Cardiac septum (tissue), 1 donor: ENCODE measurements around the gene CCDC184. TPM values are rescaled to one million over a fixed set of nuclear protein-coding genes. Genes with fewer than 3 reads are reported as not detected.
A peak's percentile ranks its signal among the peaks of the same experiment; 100 is the strongest.
"Not testable (repeated sequence)": the region's sequence is repeated elsewhere in the genome, so short reads cannot be mapped to it uniquely, and the experiment has no call there.

Experiments used
- DNase-seq: peaks from one replicate; pipeline ENCODE4 v3.0.0-alpha.2; 2020; ENCODE audit warnings: low spot score
- intact Hi-C: fragments of 100-400 bp; cut with DNase I; formaldehyde crosslinking; loops from one replicate; pipeline ENCODE4 v1.14.0; 2022
- long read RNA-seq: library from polyadenylated mRNA; unstranded; transcript quantifications from one replicate; pipeline ENCODE4 v2.0.0, GENCODE V29; 2021
- total RNA-seq: library from RNA; stranded (reverse); fragmentation: NEBNext Ultra II Directional; extraction: Animal tissue kit (Norgen Biotek cat#: 25700); gene quantifications from one replicate; pipeline ENCODE4 v1.2.1, GENCODE V29; 2021
- donor health status: DM: no; HTN: no; CAD: no.

Gene CCDC184
- total RNA-seq = 0.67 TPM
- long read RNA-seq = 0 reads

DNA sequence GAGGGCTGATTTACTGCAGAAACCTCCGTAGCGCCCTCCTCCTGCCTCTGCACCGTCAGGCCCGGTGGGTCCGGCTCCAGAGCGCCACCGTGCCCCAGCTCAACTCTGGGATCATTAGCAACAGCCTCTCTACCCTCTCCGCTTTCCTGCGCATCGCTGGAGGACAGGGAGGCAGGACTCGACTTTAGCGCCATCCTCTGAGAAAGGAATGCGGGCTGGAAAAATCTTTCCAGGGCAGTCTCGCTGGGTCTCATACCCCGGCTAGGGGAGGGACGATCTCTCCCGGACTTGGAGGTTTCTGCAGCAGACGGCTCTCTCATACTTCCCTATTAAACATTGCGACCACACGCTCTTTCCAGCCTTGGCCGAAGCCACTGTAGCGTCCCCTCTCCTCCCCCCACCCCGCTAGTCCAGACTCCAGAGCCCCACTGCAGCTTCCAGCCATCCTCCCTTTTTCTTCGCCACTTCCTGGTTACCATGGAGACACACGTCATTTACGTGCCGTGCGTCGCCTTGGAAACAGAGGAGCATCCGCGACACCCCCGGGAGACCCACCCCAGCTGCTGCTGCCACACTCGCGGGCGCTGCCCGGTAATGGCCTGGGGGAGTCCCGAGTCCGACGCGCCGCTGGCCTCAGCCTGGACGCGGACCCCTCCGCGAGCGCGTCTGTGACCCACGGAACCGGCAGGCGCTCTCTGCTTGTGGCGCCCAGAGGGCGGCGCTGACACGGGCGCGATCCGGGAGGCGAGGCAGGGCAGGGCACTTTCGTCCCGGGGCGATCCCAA is at the start of gene CCDC184:
Gene CCDC184 (plus strand): TSS at position 554 of the 785 bp plus-strand sequence. CDS start 479 bp downstream, outside the sequence.
- DNase-seq = peak; percentile 82
- intact Hi-C loops = no loop called here

DNA sequence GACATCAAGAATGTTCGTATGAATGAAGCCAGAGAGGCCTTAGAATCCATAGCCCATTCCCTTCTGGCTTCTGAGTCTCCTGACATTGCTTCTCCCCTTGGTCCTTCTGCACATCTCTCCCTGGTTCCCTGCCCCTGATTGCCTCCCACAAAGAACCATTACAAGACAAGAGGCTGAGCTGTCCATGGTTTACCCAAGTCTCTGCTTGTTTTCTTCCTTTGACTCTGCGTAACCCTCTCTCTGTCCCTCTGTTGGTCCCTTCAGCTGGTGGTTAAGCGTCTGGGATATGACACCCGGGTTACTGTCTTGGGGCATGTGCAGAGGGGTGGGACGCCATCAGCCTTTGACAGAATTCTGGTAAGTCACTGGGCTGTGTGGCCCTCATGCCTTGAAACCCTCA is 48.4 kb upstream of the CCDC184 start:
- no peak for DNase-seq
- intact Hi-C loops = no loop called here

DNA sequence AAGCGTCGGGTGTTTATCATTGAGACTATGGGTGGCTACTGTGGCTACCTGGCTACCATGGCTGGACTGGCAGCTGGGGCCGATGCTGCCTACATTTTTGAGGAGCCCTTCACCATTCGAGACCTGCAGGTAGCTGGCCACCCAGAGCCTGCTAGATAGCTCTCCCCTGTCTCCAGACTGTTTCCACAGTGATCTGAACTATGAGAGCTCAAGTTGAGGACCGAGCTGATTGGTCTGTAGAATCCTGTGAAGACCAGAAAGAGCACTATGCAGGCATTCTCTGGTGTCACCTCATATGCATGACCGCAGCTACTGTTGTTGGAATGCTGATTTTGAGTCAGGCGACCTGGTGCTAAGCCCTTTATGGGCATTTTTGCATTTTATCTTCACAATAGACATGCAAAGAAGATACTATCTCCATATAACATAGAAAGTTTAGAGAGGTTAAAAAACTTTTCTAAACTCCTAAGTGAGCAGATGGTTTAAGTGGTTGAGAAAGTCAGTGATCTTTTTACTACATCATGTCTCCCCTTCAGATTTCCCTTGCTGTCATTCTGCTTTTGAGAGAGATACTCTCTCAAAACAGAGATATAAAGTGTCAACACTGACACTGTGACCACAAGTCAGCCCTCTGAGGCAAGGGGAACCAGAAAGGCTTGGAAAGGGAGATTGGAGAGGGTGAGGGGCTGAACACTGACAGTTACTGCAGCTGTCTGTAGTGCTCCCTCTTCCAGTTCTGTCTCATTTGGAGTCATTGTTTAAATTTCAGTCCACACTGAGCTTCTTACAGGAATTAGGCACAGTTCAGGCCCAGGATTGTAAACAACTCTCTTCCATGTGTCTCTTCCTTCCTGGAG is 40.4 kb upstream of the CCDC184 start:
- no peak for DNase-seq
- intact Hi-C loops = no loop called here

DNA sequence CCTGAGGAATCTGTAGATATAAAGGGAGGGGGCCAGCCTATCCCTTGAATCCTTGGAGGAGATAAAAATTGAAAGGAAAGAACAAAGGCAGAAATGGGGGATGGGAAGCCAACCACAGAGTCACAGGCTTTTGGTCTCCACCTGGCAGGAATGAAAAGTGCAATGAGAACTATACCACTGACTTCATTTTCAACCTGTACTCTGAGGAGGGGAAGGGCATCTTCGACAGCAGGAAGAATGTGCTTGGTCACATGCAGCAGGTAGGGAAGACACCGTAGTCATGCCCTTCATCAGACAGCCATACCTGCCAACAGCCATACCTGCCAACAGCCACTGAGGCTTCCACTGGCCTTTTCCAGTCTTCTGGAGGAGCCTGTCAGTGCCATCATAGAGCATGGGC is 39.5 kb upstream of the CCDC184 start:
- intact Hi-C loops = no loop called here
- no peak for DNase-seq

DNA sequence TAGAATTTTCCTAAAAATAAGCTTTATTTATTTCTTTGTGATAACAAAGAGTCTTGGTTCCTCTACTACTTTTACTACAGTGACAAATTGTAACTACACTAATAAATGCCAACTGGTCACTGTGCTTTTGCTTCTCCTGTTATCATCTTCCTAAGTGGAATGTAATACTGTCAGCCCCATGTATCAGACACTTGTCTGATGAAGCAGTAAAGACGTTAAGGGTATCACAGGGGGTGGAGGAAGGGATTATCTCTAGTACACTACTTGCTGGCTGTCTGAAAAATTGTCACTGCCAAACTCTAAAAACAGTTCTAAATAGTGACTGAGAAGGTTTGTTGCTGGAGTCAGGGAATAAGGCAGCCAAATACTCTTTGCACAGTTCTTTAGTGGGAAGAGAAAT is 37.5 kb upstream of the CCDC184 start:
- no peak for DNase-seq
- intact Hi-C loops = loop anchor here (2.0 kb wide), 1 partner anchor 19 kb away; no protein-coding TSS in a partner anchor

DNA sequence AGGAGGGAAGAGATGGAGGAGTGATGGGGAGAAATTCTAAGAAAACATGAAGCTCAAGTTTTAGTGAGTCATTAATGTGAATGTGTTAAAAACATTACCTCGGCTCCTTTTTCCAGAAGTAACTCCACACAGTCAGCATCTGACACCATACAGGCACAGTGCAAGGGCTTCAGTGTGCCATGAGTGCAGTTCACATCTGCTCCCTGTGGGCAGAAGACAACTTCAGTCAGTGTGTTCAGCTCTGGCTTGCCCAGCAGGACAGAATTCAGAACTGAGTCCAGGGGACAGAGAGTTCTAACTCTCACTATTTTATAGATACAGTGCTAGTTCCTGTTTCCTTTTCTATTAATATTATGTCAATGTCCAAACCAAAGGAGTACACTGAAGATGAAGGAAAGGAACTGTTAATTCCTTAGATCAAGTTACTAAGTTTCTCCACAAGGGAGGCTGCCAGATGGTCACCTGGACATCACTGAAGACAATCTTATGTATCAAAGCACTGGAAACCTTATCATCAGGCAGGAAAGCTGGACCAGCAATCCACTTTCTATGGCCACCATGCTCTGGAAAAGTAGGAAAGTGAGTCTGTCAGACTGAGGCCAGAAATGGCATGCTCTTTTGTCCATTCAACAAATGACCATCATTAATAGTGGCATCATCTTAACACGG is 32.2 kb upstream of the CCDC184 start:
- intact Hi-C loops = no loop called here
- DNase-seq = no peak

DNA sequence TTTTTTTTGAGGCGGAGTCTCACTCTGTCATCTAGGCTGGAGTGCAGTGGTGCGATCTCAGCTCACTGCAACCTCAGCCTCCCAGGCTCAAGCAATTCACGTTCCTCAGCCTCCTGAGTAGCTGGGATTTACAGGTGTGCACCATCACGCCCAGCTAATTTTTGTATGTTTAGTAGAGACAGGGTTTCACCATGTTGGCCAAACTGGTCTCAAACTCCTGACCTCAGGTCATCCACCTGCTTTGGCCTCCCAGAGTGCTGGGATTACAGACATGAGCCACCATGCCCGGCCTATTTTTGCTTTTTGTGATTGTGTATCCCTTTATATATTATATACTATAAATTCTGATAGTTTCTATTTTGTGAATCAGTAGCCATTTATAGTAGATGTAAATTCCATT is 27.7 kb upstream of the CCDC184 start:
- not testable (repeated sequence) for DNase-seq
- intact Hi-C loops = loop anchor here (2.0 to 5.0 kb wide), 3 partner anchors 33 to 49 kb away; partner anchors contain the start of gene SENP1

DNA sequence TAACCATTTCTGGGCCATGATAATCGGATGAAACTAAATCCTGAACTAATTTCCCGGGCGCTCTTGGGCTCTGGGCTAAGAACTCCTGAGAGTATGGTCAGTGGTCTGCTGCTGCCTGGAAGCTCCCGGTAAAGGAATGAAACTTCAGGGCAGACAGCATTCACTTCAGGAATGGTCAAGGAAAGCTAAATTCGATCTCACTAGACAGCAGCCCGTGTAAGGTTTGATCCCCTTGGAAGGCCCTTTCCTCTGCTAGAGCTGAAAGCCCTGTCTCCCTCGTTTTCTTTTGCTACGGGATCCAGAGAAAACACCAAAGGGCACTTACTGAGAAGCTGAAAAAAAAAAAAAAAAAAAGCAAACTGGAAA is 26.8 kb upstream of the CCDC184 start:
- intact Hi-C loops = loop anchor here (2.0 to 5.0 kb wide), 3 partner anchors 34 to 50 kb away; partner anchors contain the start of gene SENP1
- DNase-seq = no peak

DNA sequence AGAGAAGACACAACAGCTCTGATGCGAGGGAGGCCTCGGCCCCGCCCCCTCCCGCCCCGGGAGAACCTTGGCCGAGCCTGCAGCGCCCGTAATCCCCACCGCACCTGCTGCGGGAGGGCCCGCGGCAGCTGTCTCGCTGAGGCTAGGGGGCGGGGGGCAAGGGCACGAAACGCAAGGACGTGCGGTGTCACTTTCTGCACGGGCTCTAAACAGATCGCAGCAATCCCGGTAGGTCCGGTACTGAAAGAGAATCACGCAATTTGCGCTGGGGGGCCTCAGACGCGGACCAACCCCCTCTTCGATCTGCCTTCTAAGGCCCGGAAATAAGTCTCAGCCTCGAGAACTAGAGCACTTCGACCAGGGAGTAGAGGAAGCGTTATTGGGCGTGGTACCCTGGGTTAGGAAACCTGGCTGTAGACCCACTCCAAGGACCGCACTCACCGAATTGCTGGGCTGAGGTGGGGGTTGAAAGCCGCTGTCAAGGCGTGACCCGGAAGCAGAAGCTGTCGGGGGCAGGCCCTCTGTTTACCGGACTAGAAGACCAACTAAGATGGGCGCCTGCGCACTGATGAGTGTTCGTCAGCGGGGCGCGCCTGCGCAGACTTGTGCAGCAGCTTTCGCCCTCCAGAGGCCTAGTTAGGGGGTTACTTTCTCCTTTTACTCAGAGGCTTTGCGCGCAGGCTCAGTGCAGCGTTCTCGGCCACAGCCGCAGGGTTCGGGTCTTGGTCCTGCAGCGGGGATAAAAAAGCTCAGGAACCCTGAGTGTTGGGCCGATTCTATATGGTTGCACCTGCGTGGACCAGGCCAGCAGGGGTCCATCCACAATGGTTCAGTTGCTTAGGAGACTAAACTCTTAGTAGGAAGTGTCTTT is 26.2 kb upstream of the CCDC184 start, which contains the start of gene ASB8:
Gene ASB8 (minus strand): TSS at position 498 of the 871 bp plus-strand sequence. CDS start 4,019 bp downstream, outside the sequence.
- DNase-seq = peak; percentile 99
- intact Hi-C loops = loop anchor here (2.0 to 5.0 kb wide), 3 partner anchors 35 to 50 kb away; partner anchors contain the start of gene SENP1

DNA sequence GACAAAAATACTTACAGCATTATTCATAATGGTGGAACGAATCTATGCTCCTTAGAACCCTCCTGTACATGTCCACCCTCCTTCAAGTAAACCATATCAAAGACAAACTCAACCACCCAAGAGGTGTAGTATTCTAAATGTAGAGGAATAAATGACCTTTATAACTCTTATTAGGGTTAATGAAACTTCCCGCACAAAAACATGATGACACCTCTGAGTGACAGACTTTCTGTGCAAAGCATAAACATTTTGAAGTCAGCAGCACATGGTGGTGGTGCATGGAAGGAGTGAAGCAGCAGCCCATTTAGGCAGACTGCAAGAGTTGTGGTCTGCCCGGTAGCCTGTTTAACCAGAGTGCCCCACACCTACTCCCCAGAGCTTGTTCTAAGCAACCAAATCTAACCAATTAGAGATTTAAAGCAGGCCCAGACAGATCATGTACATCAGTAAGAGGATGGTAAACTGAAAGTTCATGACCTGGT is 25.5 kb upstream of the CCDC184 start:
- intact Hi-C loops = loop anchor here (2.0 to 5.0 kb wide), 3 partner anchors 36 to 51 kb away; partner anchors contain the start of gene SENP1
- DNase-seq = no peak

DNA sequence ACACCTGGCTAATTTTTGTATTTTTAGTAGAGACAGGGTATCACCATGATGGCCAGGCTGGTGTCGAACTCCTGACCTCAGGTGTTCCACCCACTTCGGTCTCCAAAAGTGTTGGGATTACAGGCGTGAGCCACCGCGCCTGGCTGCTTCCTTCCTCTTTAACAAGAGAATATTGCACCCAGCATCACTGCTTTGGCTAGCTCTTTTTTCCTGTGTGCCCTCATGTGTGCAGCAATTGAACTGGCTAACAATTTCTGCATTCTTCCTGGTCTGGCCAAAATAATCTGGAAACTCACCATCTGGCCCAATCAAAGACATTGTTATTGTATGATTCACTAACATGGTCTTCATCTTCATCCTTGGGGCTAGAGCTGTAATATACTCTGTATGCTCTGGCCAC is 23.4 kb upstream of the CCDC184 start:
- intact Hi-C loops = no loop called here
- DNase-seq = no peak

DNA sequence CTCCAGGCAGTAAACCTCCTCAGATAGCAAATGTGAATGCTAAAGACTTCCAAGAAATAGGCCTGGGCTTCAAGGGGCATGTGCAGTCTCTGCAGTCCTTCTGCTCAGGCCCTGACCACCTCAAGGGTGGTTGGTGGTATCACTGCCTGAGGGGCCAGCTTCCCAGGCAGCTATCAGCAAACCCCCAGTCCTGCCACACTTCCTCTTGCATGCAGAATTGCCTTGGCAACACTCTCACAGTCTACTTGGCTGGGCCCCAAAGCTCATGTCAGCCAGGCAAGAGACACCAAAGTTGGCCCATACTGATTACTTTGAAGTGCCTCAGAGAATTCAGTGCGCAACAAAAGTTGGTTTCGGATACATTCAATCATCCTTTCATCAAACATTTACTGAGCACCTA is 22.6 kb upstream of the CCDC184 start:
- intact Hi-C loops = no loop called here
- no peak for DNase-seq

DNA sequence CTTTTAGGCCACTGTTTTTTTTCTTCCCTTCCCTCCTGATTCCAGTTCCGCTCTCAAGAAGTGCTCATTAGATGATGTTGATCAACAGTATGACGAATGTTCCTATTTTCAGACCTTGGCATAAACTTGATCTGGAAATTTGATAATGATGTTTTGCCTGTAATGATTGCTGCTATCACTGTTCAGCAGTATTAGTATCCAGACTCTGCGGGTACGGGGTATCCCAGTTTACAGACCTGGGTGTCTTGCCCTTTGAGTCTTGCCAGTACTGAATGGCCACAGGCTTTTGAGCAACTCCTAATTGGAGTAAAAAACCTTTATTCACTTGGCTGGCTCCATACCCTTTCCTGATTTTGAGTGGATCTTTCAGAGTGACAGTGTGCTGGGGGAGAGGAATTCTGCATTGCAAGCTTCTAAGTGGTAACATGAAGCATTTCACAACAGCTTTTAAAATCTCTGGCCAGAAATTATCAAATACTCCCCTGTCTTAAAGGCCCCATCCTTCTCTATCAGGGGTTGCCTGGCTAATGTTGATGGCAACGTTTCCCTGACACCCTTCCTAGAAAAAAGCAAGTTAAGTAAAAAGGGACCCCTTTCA is 20.2 kb upstream of the CCDC184 start:
- intact Hi-C loops = no loop called here
- DNase-seq = no peak

DNA sequence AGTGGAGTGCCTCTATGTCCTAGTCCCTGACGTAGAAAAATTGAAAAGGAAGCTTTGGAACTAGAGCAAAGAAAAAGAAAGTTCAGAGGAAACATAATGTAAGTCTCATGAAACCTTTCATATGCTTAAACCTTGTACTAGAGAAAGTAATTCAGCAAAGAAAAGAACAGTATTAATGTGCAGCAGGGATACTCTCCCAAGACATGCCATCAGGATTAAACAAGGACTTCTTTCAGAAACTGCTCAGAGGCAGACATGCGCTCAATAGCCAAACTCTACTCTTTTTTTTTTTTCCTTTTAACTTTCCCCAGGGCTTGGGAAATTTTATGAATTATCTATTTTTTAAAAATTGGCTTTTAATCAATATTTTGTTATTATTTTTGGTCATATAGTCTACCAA is 19.0 kb upstream of the CCDC184 start:
- intact Hi-C loops = no loop called here
- DNase-seq = no peak

DNA sequence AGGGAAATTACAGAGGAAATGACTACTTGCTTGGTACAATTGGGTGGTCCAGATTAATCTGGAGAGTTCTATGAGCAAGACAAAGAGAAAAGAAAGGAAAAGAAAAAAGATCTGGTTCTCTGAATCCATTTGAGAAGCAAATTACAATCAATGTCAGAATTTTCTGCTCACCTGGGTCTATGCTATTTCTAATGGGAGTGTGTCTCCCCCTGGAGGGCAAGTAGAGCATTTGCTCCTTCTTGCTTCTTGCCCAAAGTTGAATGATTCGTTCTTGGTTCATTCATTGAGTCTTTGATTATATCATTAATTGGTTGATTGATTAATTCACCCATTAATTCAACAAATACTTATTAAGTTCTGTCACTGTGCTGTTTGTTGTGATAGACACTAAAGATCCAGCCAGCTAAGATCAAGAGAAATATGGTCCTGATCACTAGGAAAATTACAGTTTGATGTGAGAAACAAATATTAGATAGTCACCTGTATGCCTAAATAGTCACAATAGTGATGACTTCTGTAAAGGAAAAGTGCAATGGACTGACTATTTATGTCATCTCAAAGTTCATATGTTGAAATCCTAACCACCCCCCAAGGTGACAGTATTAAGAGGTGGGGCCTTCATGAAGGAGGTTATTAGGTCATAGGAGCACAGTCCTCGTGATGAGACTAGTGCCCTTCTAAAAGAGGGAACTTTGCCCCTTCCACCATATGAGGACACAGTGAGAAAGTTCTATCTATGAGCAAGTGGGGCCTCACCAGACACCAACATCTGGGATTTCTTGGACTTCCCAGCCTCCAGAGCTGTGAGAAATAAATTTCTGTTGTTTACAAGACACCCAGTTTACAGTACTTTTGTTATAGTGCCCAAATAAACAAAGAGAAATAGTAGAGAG is 18.1 kb upstream of the CCDC184 start:
- DNase-seq = no peak
- intact Hi-C loops = no loop called here

DNA sequence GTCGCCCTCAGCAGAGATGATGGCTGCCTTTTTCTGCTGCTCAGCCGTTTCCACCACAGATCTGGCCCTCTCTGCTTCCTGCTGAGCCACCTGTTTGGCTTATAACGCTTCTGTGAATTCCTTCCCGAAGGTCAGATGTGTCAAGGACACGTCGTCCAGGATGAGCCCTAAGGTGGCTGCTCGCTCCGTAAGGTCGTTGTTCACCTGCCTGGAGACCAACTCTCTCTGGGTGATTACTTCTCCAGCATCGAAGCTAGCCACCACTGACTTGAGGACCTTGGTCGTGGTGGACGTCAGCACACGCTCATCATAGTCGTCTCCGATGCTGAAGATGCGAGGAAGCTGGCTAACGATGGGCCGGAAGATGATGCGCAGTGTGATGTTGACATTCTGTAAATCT is 14.4 kb upstream of the CCDC184 start:
- DNase-seq = no peak

More for the DNA sequence above, 14.4 kb upstream of the CCDC184 start:
- intact Hi-C loops = no loop called here
